Measurements from ENCODE around the gene DEFB125.

- no peak for TF ChIP-seq YY1 (IDR thresholded peaks at IDR 0.05)
- TF ChIP-seq, protein P1, sequence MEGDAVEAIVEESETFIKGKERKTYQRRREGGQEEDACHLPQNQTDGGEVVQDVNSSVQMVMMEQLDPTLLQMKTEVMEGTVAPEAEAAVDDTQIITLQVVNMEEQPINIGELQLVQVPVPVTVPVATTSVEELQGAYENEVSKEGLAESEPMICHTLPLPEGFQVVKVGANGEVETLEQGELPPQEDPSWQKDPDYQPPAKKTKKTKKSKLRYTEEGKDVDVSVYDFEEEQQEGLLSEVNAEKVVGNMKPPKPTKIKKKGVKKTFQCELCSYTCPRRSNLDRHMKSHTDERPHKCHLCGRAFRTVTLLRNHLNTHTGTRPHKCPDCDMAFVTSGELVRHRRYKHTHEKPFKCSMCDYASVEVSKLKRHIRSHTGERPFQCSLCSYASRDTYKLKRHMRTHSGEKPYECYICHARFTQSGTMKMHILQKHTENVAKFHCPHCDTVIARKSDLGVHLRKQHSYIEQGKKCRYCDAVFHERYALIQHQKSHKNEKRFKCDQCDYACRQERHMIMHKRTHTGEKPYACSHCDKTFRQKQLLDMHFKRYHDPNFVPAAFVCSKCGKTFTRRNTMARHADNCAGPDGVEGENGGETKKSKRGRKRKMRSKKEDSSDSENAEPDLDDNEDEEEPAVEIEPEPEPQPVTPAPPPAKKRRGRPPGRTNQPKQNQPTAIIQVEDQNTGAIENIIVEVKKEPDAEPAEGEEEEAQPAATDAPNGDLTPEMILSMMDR (IDR thresholded peaks at IDR 0.05; ENCODE audit: low read depth, low read length, missing input control), result no peak
- TF ChIP-seq SP1 (IDR thresholded peaks at IDR 0.05), result no peak
- TF ChIP-seq, protein P2, sequence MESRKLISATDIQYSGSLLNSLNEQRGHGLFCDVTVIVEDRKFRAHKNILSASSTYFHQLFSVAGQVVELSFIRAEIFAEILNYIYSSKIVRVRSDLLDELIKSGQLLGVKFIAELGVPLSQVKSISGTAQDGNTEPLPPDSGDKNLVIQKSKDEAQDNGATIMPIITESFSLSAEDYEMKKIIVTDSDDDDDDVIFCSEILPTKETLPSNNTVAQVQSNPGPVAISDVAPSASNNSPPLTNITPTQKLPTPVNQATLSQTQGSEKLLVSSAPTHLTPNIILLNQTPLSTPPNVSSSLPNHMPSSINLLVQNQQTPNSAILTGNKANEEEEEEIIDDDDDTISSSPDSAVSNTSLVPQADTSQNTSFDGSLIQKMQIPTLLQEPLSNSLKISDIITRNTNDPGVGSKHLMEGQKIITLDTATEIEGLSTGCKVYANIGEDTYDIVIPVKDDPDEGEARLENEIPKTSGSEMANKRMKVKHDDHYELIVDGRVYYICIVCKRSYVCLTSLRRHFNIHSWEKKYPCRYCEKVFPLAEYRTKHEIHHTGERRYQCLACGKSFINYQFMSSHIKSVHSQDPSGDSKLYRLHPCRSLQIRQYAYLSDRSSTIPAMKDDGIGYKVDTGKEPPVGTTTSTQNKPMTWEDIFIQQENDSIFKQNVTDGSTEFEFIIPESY (IDR thresholded peaks at IDR 0.05), result no peak
- TF ChIP-seq, protein P3, sequence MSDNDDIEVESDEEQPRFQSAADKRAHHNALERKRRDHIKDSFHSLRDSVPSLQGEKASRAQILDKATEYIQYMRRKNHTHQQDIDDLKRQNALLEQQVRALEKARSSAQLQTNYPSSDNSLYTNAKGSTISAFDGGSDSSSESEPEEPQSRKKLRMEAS (IDR thresholded peaks at IDR 0.05), result no peak
- TF ChIP-seq TAF1 (conservative IDR thresholded peaks at IDR 0.05), result no peak
- no peak for TF ChIP-seq RAD21 (IDR thresholded peaks at IDR 0.05)
Measured at GRCh38 chr20:78338-78737, 9.1 kb upstream of the DEFB125 start.

All from liver (tissue), 3 donors.